ENCODE results near the gene RELN. TPM values are rescaled to one million over a fixed set of nuclear protein-coding genes. Genes with fewer than 3 reads are reported as not detected.

The RELN gene
- total RNA-seq, 1 experiment from 2014 or later: 0.20 TPM

DNA sequence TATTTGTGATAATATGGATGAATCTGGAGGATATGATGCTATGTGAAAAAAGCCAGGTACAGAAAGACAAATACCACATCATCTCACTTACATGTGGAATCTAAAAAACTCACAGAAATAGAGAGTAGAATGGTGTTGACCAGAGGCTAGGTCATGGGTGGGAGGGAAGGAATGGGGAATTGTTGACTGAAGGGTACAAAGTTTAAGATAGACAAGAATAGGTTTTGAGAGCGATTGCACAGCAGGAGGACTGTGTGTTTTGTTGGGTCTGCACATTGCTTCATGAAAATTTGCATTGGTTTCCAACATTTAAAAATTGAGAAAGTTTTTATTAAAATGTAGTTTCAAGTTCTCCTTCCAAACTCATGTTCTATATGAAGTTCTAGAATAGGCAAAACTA is 551.8 kb downstream of the RELN start:
- H3K79me2 ChIP-seq (ENCODE audit: insufficient read depth, low read length): no peaks in the 10 kb centered on the region
- intact Hi-C loops (cut with micrococcal nuclease): no loop called here
- H3K4me3 ChIP-seq (replicated peaks in 1 of 2; ENCODE audit: low read depth in 1 of 2, low read length in 2 of 2): no peak overlapping the region
- no peaks in the 10 kb centered on the region for H4K20me1 ChIP-seq (ENCODE audit: insufficient read depth)
- POLR2A ChIA-PET: no interaction called here
- RAD21 ChIA-PET (ENCODE audit: low non-redundant PET in 1 of 2, low total read pairs in 2 of 2, uncharacterized antibody in 2 of 2, unreplicated experiment in 2 of 2): no interaction called here
- no TSS peak for BruUV-seq (replicated peaks)
- H3K4me1 ChIP-seq (ENCODE audit: control insufficient read depth in 1 of 2, insufficient read depth in 2 of 2, low read length in 2 of 2): no peaks in the 10 kb centered on the region
- peaks cover 4% of the 10 kb centered on the region; the same call in 1 of the 2 replicates for H3K27me3 ChIP-seq (ENCODE audit: insufficient read depth, low read length)
- H3K9me2 ChIP-seq (ENCODE audit: insufficient read depth): no peaks in the 10 kb centered on the region
- ATAC-seq (no peak), DNase-seq (ENCODE audit: low read depth, low spot score) (no peak)
- no peaks in the 10 kb centered on the region for H3K9me3 ChIP-seq (ENCODE audit: control insufficient read depth in 1 of 2, insufficient read depth in 1 of 2, low read depth in 1 of 2, low read length in 2 of 2)
- CTCF ChIA-PET: no interaction called here
- H3K4me2 ChIP-seq (ENCODE audit: low read length): no peak overlapping the region
- no peak overlapping the region for H3K9ac ChIP-seq (ENCODE audit: low read length)
- no peaks in the 10 kb centered on the region for H3K36me3 ChIP-seq (ENCODE audit: control insufficient read depth in 1 of 2, insufficient read depth in 2 of 2, low read length in 2 of 2)
- no peak overlapping the region for H2AFZ ChIP-seq (ENCODE audit: low read depth, low read length, poor library complexity, severe bottlenecking)
- TF ChIP-seq, protein P1, sequence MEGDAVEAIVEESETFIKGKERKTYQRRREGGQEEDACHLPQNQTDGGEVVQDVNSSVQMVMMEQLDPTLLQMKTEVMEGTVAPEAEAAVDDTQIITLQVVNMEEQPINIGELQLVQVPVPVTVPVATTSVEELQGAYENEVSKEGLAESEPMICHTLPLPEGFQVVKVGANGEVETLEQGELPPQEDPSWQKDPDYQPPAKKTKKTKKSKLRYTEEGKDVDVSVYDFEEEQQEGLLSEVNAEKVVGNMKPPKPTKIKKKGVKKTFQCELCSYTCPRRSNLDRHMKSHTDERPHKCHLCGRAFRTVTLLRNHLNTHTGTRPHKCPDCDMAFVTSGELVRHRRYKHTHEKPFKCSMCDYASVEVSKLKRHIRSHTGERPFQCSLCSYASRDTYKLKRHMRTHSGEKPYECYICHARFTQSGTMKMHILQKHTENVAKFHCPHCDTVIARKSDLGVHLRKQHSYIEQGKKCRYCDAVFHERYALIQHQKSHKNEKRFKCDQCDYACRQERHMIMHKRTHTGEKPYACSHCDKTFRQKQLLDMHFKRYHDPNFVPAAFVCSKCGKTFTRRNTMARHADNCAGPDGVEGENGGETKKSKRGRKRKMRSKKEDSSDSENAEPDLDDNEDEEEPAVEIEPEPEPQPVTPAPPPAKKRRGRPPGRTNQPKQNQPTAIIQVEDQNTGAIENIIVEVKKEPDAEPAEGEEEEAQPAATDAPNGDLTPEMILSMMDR (IDR thresholded peaks at IDR 0.05 in 2 of 3, conservative IDR thresholded peaks at IDR 0.05 in 1 of 3; ENCODE audit: borderline replicate concordance in 1 of 3, insufficient read depth in 1 of 3, low read depth in 2 of 3, low read length in 2 of 3): no peak
- no peak for TF ChIP-seq FOSL1 (IDR thresholded peaks at IDR 0.05; ENCODE audit: low read depth)
- TF ChIP-seq POLR2AphosphoS5 (IDR thresholded peaks at IDR 0.05; ENCODE audit: low read depth, low read length): no peak
- H3K27ac ChIP-seq (ENCODE audit: low read depth, low read length): no peak overlapping the region

DNA sequence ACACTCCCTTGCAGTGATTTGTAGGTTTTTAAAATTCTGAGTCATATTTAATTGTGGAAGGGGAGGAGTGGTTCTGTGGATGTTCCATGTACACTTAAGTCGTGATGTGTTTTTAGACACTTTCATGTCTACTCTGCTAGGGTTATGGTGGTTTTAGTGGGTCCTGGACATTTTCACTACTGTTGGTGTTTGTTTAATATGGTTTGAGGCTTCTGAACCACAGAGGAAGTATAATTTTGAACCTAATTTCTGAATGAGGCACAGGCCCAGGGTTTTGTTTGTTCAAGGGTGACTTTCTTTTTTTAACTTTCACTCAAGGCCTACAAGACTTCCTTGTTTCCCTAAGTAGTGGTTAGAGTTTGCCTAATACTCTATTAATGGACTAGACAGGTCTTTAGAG is 556.7 kb downstream of the RELN start:
- H3K4me2 ChIP-seq (ENCODE audit: low read length): no peak overlapping the region
- no peaks in the 10 kb centered on the region for H3K9me3 ChIP-seq (ENCODE audit: control insufficient read depth in 1 of 2, insufficient read depth in 1 of 2, low read depth in 1 of 2, low read length in 2 of 2)
- H4K20me1 ChIP-seq (ENCODE audit: insufficient read depth): no peaks in the 10 kb centered on the region
- H3K36me3 ChIP-seq (ENCODE audit: control insufficient read depth in 1 of 2, insufficient read depth in 2 of 2, low read length in 2 of 2): no peaks in the 10 kb centered on the region
- intact Hi-C loops (cut with micrococcal nuclease): no loop called here
- ATAC-seq (no peak), DNase-seq (ENCODE audit: low read depth, low spot score) (no peak)
- no TSS peak for BruUV-seq (replicated peaks)
- RAD21 ChIA-PET (ENCODE audit: low non-redundant PET in 1 of 2, low total read pairs in 2 of 2, uncharacterized antibody in 2 of 2, unreplicated experiment in 2 of 2): no interaction called here
- no peak overlapping the region for H3K4me3 ChIP-seq (replicated peaks in 1 of 2; ENCODE audit: low read depth in 1 of 2, low read length in 2 of 2)
- H3K4me1 ChIP-seq (ENCODE audit: control insufficient read depth in 1 of 2, insufficient read depth in 2 of 2, low read length in 2 of 2): no peaks in the 10 kb centered on the region
- CTCF ChIA-PET: no interaction called here
- H3K27ac ChIP-seq (ENCODE audit: low read depth, low read length): no peak overlapping the region
- H3K9ac ChIP-seq (ENCODE audit: low read length): no peak overlapping the region
- H3K79me2 ChIP-seq (ENCODE audit: insufficient read depth, low read length): no peaks in the 10 kb centered on the region
- no peak overlapping the region for H2AFZ ChIP-seq (ENCODE audit: low read depth, low read length, poor library complexity, severe bottlenecking)
- no peaks in the 10 kb centered on the region for H3K27me3 ChIP-seq (ENCODE audit: insufficient read depth, low read length)
- POLR2A ChIA-PET: no interaction called here
- no peak for TF ChIP-seq POLR2A (IDR thresholded peaks at IDR 0.05; ENCODE audit: borderline replicate concordance, extremely low read depth, insufficient read depth, insufficient read length)
- no peak for TF ChIP-seq FOSL1 (IDR thresholded peaks at IDR 0.05; ENCODE audit: low read depth)
- no peak for TF ChIP-seq JUND (IDR thresholded peaks at IDR 0.05)
- no peak for TF ChIP-seq ELF1 (IDR thresholded peaks at IDR 0.05; ENCODE audit: borderline replicate concordance, low read depth)
- TF ChIP-seq SRF (IDR thresholded peaks at IDR 0.05; ENCODE audit: low read depth): no peak
- no peak for TF ChIP-seq CBX3 (IDR thresholded peaks at IDR 0.05; ENCODE audit: low read depth)
- TF ChIP-seq EGR1 (IDR thresholded peaks at IDR 0.05; ENCODE audit: low read depth): no peak
- no peak for TF ChIP-seq ZFX (IDR thresholded peaks at IDR 0.05)
- no peak for TF ChIP-seq RAD21 (IDR thresholded peaks at IDR 0.05; ENCODE audit: low read depth)
- no peaks in the 10 kb centered on the region for H3K9me2 ChIP-seq (ENCODE audit: insufficient read depth)

Data from HCT116 (cell line).